ENCODE measurements around the gene AZU1. TPM values are rescaled to one million over a fixed set of nuclear protein-coding genes. Genes with fewer than 3 reads are reported as not detected.

The AZU1 gene
- total RNA-seq, 1 donor from 2014 or later = 0.30 TPM

- Mint-ChIP-seq H3K9me3 (no peaks in the 10 kb centered on the region), H3K4me1 (peaks cover 39% of the 10 kb centered on the region), H3K4me3 (peak overlapping the region; percentile 69), H3K36me3 (ENCODE audit: low read depth) (peaks cover 16% of the 10 kb centered on the region), H3K27ac (ENCODE audit: unreplicated experiment) (no peak overlapping the region), H3K27me3 (ENCODE audit: low read depth) (peaks cover 17% of the 10 kb centered on the region)
- DNase-seq (ENCODE audit: low read depth, low spot score) = no peak
- no peak for TF ChIP-seq CTCF (conservative IDR thresholded peaks at IDR 0.05)
Measured at GRCh38 chr19:801030-801860, 26.4 kb upstream of the AZU1 start.

DNA sequence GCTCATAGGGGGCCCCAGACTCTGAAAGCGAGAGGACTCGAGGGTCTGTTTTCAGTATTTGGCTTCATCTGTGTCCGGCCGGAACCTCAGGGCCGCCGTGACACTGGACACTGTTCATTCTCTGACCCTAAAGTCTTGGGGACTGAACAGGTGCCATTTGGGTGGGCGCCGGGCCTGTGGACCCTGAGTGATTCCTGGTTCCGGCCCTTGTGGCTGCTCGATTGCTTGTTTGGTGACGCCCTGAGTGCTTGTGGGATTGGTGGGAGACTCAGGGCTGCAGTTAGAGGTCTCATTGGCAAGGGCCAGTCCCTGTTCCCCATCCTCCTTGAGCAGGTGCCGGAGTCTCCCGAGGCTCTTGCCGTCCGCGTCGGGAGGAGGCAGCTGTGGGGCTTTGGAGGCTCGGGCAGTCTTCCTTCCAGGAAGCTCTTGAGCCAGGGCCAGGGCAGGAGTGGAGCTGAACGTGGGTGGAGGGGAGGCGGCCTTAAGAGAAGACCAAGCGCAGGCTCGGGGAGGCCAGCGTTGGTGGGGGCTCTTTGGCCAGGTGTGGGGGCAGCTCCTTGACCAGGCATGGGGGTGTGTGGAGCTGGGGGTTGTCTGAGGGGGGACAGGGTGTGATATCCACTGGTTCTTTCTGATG lies 25.7 kb upstream of the AZU1 start:
- peaks cover 18% of the 10 kb centered on the region for H3K36me3 Mint-ChIP-seq (ENCODE audit: low read depth)
- DNase-seq (ENCODE audit: low read depth, low spot score) = no peak
- no peak for TF ChIP-seq CTCF (conservative IDR thresholded peaks at IDR 0.05)
- H3K9me3 Mint-ChIP-seq = no peaks in the 10 kb centered on the region
- H3K4me1 Mint-ChIP-seq = peaks cover 34% of the 10 kb centered on the region
- peak overlapping the region; percentile 77 for H3K4me3 Mint-ChIP-seq
- peaks cover 15% of the 10 kb centered on the region for H3K27me3 Mint-ChIP-seq (ENCODE audit: low read depth)
- peak overlapping the region; percentile 79 for H3K27ac Mint-ChIP-seq (ENCODE audit: unreplicated experiment)

- H3K9me3 Mint-ChIP-seq = no peaks in the 10 kb centered on the region
- no peak for TF ChIP-seq CTCF (conservative IDR thresholded peaks at IDR 0.05)
- H3K27me3 Mint-ChIP-seq (ENCODE audit: low read depth) = peaks cover 20% of the 10 kb centered on the region
- peaks cover 24% of the 10 kb centered on the region for H3K36me3 Mint-ChIP-seq (ENCODE audit: low read depth)
- no peak for DNase-seq (ENCODE audit: low read depth, low spot score)
- peak overlapping the region; percentile 77 for H3K4me3 Mint-ChIP-seq
- H3K27ac Mint-ChIP-seq (ENCODE audit: unreplicated experiment) = peak overlapping the region; percentile 79
- H3K4me1 Mint-ChIP-seq = peaks cover 36% of the 10 kb centered on the region
Measured at GRCh38 chr19:802498-803098, 25.0 kb upstream of the AZU1 start.

- Mint-ChIP-seq H3K27me3 (ENCODE audit: low read depth) (peaks cover 22% of the 10 kb centered on the region), H3K9me3 (no peaks in the 10 kb centered on the region), H3K4me3 (peak overlapping the region; percentile 59), H3K27ac (ENCODE audit: unreplicated experiment) (no peak overlapping the region), H3K36me3 (ENCODE audit: low read depth) (peaks cover 28% of the 10 kb centered on the region), H3K4me1 (peaks cover 39% of the 10 kb centered on the region)
- no peak for TF ChIP-seq CTCF (conservative IDR thresholded peaks at IDR 0.05)
- no peak for DNase-seq (ENCODE audit: low read depth, low spot score)
Measured at GRCh38 chr19:803099-803561, 24.5 kb upstream of the AZU1 start.

GRCh38 chr19:803686-804418 lies 23.8 kb upstream of the AZU1 start:
- peaks cover 38% of the 10 kb centered on the region for H3K4me1 Mint-ChIP-seq
- peaks cover 20% of the 10 kb centered on the region for H3K27me3 Mint-ChIP-seq (ENCODE audit: low read depth)
- H3K9me3 Mint-ChIP-seq = no peaks in the 10 kb centered on the region
- no peak for DNase-seq (ENCODE audit: low read depth, low spot score)
- no peak for TF ChIP-seq CTCF (conservative IDR thresholded peaks at IDR 0.05)
- peaks cover 28% of the 10 kb centered on the region for H3K36me3 Mint-ChIP-seq (ENCODE audit: low read depth)
- peak overlapping the region; percentile 59 for H3K4me3 Mint-ChIP-seq
- no peak overlapping the region for H3K27ac Mint-ChIP-seq (ENCODE audit: unreplicated experiment)

Data from neural crest cell (in vitro differentiated cells).